CD14-positive monocyte (primary cell): ENCODE data around the gene LTBP3. TPM values are rescaled to one million over a fixed set of nuclear protein-coding genes. Genes with fewer than 3 reads are reported as not detected.

Experiments used
- DNase-seq, 3 donors: peaks; one replicate each; pipeline ENCODE4 v3.0.0-alpha.2; 2011 to 2022
- H2AFZ ChIP-seq: 2 replicates; pipeline ENCODE4 v1.6.0; 2012; ENCODE audit warnings: mild to moderate bottlenecking, low read depth, low read length, inconsistent platforms; ENCODE audit not compliant: insufficient read depth, poor library complexity, severe bottlenecking
- H3K27ac ChIP-seq, 2 donors: 1 replicate in 1 of 2; 2 replicates in 1 of 2; pipeline ENCODE4 v1.5.1; 2012 to 2013; ENCODE audit warnings: low read length in 2 of 2, control low read depth in 1 of 2, inconsistent platforms in 1 of 2, low read depth in 1 of 2, mild to moderate bottlenecking in 1 of 2
- H3K27me3 ChIP-seq, 2 donors: one replicate each; pipeline versions ENCODE4 v1.6.0 to v1.6.1; 2011 to 2013; ENCODE audit warnings: low read length in 2 of 2; ENCODE audit not compliant: control insufficient read depth in 2 of 2, insufficient read depth in 2 of 2
- H3K36me3 ChIP-seq, 2 donors: replicated peaks in 1 of 2; 1 replicate in 1 of 2; 2 replicates in 1 of 2; pipeline versions ENCODE4 v1.5.1 to v1.6.1; 2012 to 2013; ENCODE audit warnings: low read length in 2 of 2, control low read depth in 1 of 2, inconsistent platforms in 1 of 2, mild to moderate bottlenecking in 1 of 2; ENCODE audit not compliant: insufficient read depth in 2 of 2, control insufficient read depth in 1 of 2
- H3K4me1 ChIP-seq, 2 donors: 1 replicate in 1 of 2; 2 replicates in 1 of 2; pipeline versions ENCODE4 v1.5.1 to v1.6.1; 2012 to 2013; ENCODE audit warnings: low read length in 2 of 2, control low read depth in 1 of 2, inconsistent platforms in 1 of 2, mild to moderate bottlenecking in 1 of 2, moderate library complexity in 1 of 2; ENCODE audit not compliant: insufficient read depth in 2 of 2, control insufficient read depth in 1 of 2
- H3K4me2 ChIP-seq: replicated peaks from 2 replicates; pipeline ENCODE3; 2012; ENCODE audit warnings: low read length, moderate library complexity, mild to moderate bottlenecking; ENCODE audit not compliant: poor library complexity, severe bottlenecking; ENCODE audit errors: extremely low read depth
- H3K4me3 ChIP-seq, 3 experiments: fragments of 200-600 bp in 1 of 3; sonication (generic) in 1 of 3; replicated peaks in 1 of 3; 1 replicate in 2 of 3; 2 replicates in 1 of 3; pipeline ENCODE4 v1.5.1; 2011 to 2013; ENCODE audit warnings: low read length in 3 of 3, mild to moderate bottlenecking in 3 of 3, control low read depth in 2 of 3, low read depth in 2 of 3, inconsistent platforms in 1 of 3, moderate library complexity in 1 of 3
- H3K79me2 ChIP-seq: 2 replicates; pipeline ENCODE4 v1.6.0; 2012; ENCODE audit warnings: mild to moderate bottlenecking, control low read depth, inconsistent platforms, low read length, moderate library complexity; ENCODE audit not compliant: insufficient read depth
- H3K9ac ChIP-seq: 2 replicates; pipeline ENCODE4 v1.6.0; 2017; ENCODE audit warnings: low read length, mild to moderate bottlenecking; ENCODE audit not compliant: insufficient read depth, poor library complexity, severe bottlenecking
- H3K9me3 ChIP-seq, 2 donors: replicated peaks in 1 of 2; 1 replicate in 1 of 2; 2 replicates in 1 of 2; pipeline versions ENCODE4 v1.5.1 to v1.6.1; 2012 to 2013; ENCODE audit warnings: low read length in 2 of 2, control low read depth in 1 of 2; ENCODE audit not compliant: control insufficient read depth in 1 of 2, insufficient read depth in 1 of 2
- H4K20me1 ChIP-seq: 2 replicates; pipeline ENCODE4 v1.6.0; 2012; ENCODE audit warnings: mild to moderate bottlenecking, low read length, control low read depth, moderate library complexity; ENCODE audit not compliant: insufficient read depth
- H3K27ac Mint-ChIP-seq, 7 donors: one replicate each; pipeline ENCODE4 v1.8.0; 2020; ENCODE audit warnings: mild to moderate bottlenecking in 7 of 7, mixed read lengths in 7 of 7, moderate library complexity in 6 of 7, inconsistent platforms in 2 of 7
- H3K27me3 Mint-ChIP-seq, 3 donors: one replicate each; pipeline ENCODE4 v1.8.0; 2021 to 2022; ENCODE audit warnings: low read depth in 3 of 3, mild to moderate bottlenecking in 3 of 3, mixed read lengths in 3 of 3, moderate library complexity in 3 of 3, inconsistent platforms in 1 of 3
- H3K36me3 Mint-ChIP-seq, 2 donors: one replicate each; pipeline ENCODE4 v1.8.0; 2020; ENCODE audit warnings: mixed read lengths in 2 of 2, inconsistent platforms in 1 of 2, mild to moderate bottlenecking in 1 of 2
- H3K4me1 Mint-ChIP-seq: one replicate; pipeline ENCODE4 v1.8.0; 2020; ENCODE audit warnings: mild to moderate bottlenecking, mixed read lengths
- H3K4me3 Mint-ChIP-seq, 2 donors: one replicate each; pipeline ENCODE4 v1.8.0; 2020; ENCODE audit warnings: mild to moderate bottlenecking in 2 of 2, mixed read lengths in 2 of 2, moderate library complexity in 1 of 2
- H3K9me3 Mint-ChIP-seq, 7 donors: one replicate each; pipeline ENCODE4 v1.8.0; 2020 to 2022; ENCODE audit warnings: mixed read lengths in 7 of 7, mild to moderate bottlenecking in 6 of 7, moderate library complexity in 6 of 7, inconsistent platforms in 2 of 7
- WGBS: methylation state at CpG from one replicate; pipeline ENCODE4 v1.1.5; 2013; ENCODE audit warnings: missing lambda C conversion rate; ENCODE audit not compliant: insufficient coverage; 5-methylcytosine and 5-hydroxymethylcytosine counted together
- intact Hi-C, 2 donors: fragments of 100-400 bp; cut with micrococcal nuclease; formaldehyde crosslinking; loops; one replicate each; pipeline versions ENCODE4 v1.15.0 to v1.15.1; 2023
- polyA plus RNA-seq, 3 donors: library from polyadenylated mRNA; depleted of rRNA in 1 of 3; unstranded in 2 of 3; stranded (reverse) in 1 of 3; fragments of 300-500 nt in 2 of 3; fragments of >200 nt in 1 of 3; fragmentation: Illumina TruSeq in 2 of 3; gene quantifications; 1 replicate in 2 of 3; 2 replicates in 1 of 3; pipeline ENCODE4 v1.2.3, GENCODE V29; 2012 to 2021
- TF ChIP-seq, protein P1 (sequence below): fragments of 200-600 bp; IDR thresholded peaks from one replicate; pipeline ENCODE4 v1.8.0; 2022; ENCODE audit warnings: antibody characterized with exemption, mild to moderate bottlenecking

LTBP3 gene
- polyA plus RNA-seq, 3 donors: 3.4 to 19.4 (median 4.6) TPM

DNA sequence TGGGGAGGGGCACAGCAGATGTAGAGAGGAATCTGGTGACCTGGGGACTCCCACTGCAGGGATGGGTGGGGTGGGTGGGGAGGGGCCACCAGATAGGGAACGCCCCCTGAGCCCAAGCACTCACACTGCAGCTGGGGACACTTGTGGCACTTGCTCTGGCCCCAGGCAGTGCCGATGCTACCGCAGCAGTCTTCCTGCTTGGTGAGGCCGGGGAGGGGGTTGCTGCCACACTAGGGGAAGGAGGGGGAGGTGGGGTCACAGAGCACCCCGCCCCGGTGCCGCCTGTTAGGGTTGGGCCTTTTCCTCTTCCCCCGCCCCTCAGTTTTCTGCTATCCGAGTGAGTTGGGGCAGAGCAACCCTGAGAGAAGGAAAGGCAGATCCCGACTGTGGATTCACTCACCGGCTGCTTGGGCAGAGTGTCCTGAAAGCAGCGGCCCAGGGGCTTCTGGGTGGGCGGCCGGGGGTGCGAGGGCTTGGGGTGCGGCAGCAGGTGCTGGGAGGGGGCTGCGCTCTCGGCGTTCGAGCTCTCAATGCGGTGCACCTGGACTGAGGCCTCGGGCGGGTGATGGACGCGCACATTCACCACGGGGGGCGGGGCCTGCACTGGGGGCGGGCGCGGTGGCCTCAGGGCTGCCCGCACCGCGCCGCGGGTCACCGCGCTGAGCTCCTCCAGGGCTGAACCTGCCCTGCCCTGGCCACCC lies 4.7 kb downstream of the LTBP3 start:
- Histone ChIP-seq H2AFZ (no peak overlapping the region), H3K79me2 (no peaks in the 10 kb centered on the region), H3K36me3 (no peaks in the 10 kb centered on the region), H4K20me1 (no peaks in the 10 kb centered on the region), H3K9ac (no peak overlapping the region), H3K4me3 (peak overlapping the region in 1 of 3 experiments; percentile 23), H3K4me1 (peaks cover 20 to 51% of the 10 kb centered on the region in 2 donors), H3K27me3 (peaks cover 0 to 10% of the 10 kb centered on the region in 2 donors), H3K4me2 (no peak overlapping the region), H3K27ac (no peak overlapping the region), H3K9me3 (no peaks in the 10 kb centered on the region)
- H3K4me3 Mint-ChIP-seq: peak overlapping the region in 1 of 2 donors; percentile 52
- peaks cover 0 to 2% (median 0%) of the 10 kb centered on the region in 7 donors for H3K9me3 Mint-ChIP-seq
- TF ChIP-seq, protein P1, sequence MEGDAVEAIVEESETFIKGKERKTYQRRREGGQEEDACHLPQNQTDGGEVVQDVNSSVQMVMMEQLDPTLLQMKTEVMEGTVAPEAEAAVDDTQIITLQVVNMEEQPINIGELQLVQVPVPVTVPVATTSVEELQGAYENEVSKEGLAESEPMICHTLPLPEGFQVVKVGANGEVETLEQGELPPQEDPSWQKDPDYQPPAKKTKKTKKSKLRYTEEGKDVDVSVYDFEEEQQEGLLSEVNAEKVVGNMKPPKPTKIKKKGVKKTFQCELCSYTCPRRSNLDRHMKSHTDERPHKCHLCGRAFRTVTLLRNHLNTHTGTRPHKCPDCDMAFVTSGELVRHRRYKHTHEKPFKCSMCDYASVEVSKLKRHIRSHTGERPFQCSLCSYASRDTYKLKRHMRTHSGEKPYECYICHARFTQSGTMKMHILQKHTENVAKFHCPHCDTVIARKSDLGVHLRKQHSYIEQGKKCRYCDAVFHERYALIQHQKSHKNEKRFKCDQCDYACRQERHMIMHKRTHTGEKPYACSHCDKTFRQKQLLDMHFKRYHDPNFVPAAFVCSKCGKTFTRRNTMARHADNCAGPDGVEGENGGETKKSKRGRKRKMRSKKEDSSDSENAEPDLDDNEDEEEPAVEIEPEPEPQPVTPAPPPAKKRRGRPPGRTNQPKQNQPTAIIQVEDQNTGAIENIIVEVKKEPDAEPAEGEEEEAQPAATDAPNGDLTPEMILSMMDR: no peak
- H3K27ac Mint-ChIP-seq: no peak overlapping the region
- H3K4me1 Mint-ChIP-seq: peaks cover 52% of the 10 kb centered on the region
- H3K27me3 Mint-ChIP-seq: peaks cover 22 to 26% (median 24%) of the 10 kb centered on the region in 3 donors
- DNase-seq: no peak
- intact Hi-C loops: no loop called here
- H3K36me3 Mint-ChIP-seq: peaks cover 0 to 9% of the 10 kb centered on the region in 2 donors
- 55% methylated on average over 31 of the region's 37 CpGs for WGBS

DNA sequence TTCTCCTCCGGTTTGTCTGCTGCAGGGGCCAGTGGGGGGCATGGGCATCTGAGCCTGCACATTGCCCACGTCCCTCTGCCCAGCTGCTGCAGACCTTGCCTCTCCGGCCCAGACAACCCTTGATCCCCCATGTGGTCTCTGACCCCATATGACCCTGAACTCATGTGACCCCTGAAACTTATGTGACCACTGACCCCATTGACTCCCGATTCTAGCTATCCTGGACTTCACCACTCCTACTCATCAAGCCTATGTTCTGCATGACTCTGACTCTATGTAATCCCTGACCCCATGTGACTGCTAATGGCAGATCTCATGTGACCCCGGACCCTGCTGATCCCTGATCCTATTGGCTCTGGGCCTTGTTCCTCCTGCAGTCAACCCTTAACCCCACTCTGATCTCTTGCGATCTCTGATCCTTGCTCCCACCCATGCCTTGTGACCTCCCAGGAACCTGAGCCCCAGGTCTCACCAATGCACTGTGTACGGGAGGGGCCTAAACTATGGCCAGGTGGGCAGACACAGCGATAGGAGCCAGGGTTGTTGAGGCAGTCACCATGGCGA lies 5.7 kb downstream of the LTBP3 start:
- TF ChIP-seq, protein P1: peak; percentile 39
- no peak overlapping the region for H3K9ac ChIP-seq
- intact Hi-C loops: no loop called here
- H3K4me2 ChIP-seq: no peak overlapping the region
- Mint-ChIP-seq H3K27ac (peak overlapping the region in 2 of 7 donors; percentile 7 to 37), H3K4me1 (peaks cover 56% of the 10 kb centered on the region), H3K27me3 (peaks cover 22 to 28% (median 22%) of the 10 kb centered on the region in 3 donors), H3K36me3 (peaks cover 0 to 9% of the 10 kb centered on the region in 2 donors), H3K4me3 (no peak overlapping the region), H3K9me3 (peaks cover 0 to 2% (median 0%) of the 10 kb centered on the region in 7 donors)
- H3K79me2 ChIP-seq: no peaks in the 10 kb centered on the region
- H3K36me3 ChIP-seq: no peaks in the 10 kb centered on the region
- no peaks in the 10 kb centered on the region for H4K20me1 ChIP-seq
- H3K4me1 ChIP-seq: peaks cover 20 to 42% of the 10 kb centered on the region in 2 donors
- no peak overlapping the region for H2AFZ ChIP-seq
- H3K4me3 ChIP-seq: no peak overlapping the region
- no peak for DNase-seq
- no peak overlapping the region for H3K27ac ChIP-seq
- no peaks in the 10 kb centered on the region for H3K9me3 ChIP-seq
- WGBS: 79% methylated on average over 8 of the region's 9 CpGs
- H3K27me3 ChIP-seq: peaks cover 0 to 9% of the 10 kb centered on the region in 2 donors
